SK-N-SH (cell line): ENCODE measurements around the gene GATA3. TPM values are rescaled to one million over a fixed set of nuclear protein-coding genes. Genes with fewer than 3 reads are reported as not detected.

Experiments
- CTCF ChIA-PET: fragments of 300-600, 350-600 bp; formaldehyde crosslinking; extraction: SDS; loops from one replicate; lab custom pipeline; 2021; lab: Yijun Ruan, JAX
- POLR2A ChIA-PET: fragments of 350-600 bp; sonication (Branson Sonifier 250); formaldehyde crosslinking; extraction: SDS; loops from one replicate; lab custom pipeline; 2020; ENCODE audit warnings: antibody characterized with exemption, inconsistent platforms; lab: Yijun Ruan, JAX
- DNase-seq: peaks from one replicate; pipeline ENCODE4 v3.0.0; 2012
- H2AFZ ChIP-seq: fragments of 200-600 bp; sonication (generic); 2 replicates; pipeline ENCODE4 v1.8.1; 2016; ENCODE audit warnings: antibody characterized with exemption, mild to moderate bottlenecking, low read depth
- H3F3A ChIP-seq: fragments of 200-600 bp; sonication (generic); replicated peaks from 2 replicates; pipeline ENCODE3; 2016; ENCODE audit warnings: antibody characterized with exemption, mild to moderate bottlenecking; ENCODE audit not compliant: insufficient read depth
- H3K27ac ChIP-seq, 2 experiments: fragments of 200-500 bp in 1 of 2; fragments of 200-600 bp in 1 of 2; sonication (Bioruptor generic) in 1 of 2; sonication (generic), shearing (Covaris generic) in 1 of 2; 2 replicates each; pipeline versions ENCODE4 v1.5.1 to v1.6.1; 2014 to 2016; ENCODE audit warnings: low read depth in 2 of 2, inconsistent platforms in 1 of 2, low read length in 1 of 2, mild to moderate bottlenecking in 1 of 2, mixed read lengths in 1 of 2
- H3K27me3 ChIP-seq: fragments of 200-600 bp; sonication (generic), shearing (Covaris generic); 2 replicates; pipeline ENCODE4 v1.6.1; 2016; ENCODE audit warnings: mixed run types; ENCODE audit not compliant: insufficient read depth
- H3K36me3 ChIP-seq, 2 experiments: fragments of 200-500 bp in 1 of 2; fragments of 200-600 bp in 1 of 2; sonication (Bioruptor generic) in 1 of 2; sonication (generic) in 1 of 2; replicated peaks in 1 of 2; 2 replicates each; pipeline versions ENCODE3 to v1.5.1; 2014 to 2016; ENCODE audit warnings: low read length in 1 of 2, mild to moderate bottlenecking in 1 of 2; ENCODE audit not compliant: insufficient read depth in 2 of 2, control insufficient read depth in 1 of 2
- H3K4me1 ChIP-seq, 2 experiments: fragments of 200-500 bp in 1 of 2; fragments of 200-600 bp in 1 of 2; sonication (Bioruptor generic) in 1 of 2; sonication (generic), shearing (Covaris generic) in 1 of 2; 2 replicates each; pipeline versions ENCODE4 v1.5.1 to v1.6.1; 2014 to 2016; ENCODE audit warnings: low read depth in 1 of 2, low read length in 1 of 2, mixed run types in 1 of 2; ENCODE audit not compliant: insufficient read depth in 2 of 2, control insufficient read depth in 1 of 2
- H3K4me2 ChIP-seq: fragments of 200-600 bp; sonication (generic), shearing (Covaris generic); 2 replicates; pipeline ENCODE4 v1.6.1; 2017; ENCODE audit warnings: mixed run types
- H3K4me3 ChIP-seq, 2 experiments: fragments of 200-500 bp in 1 of 2; fragments of 200-600 bp in 1 of 2; sonication (Bioruptor generic) in 1 of 2; sonication (generic), shearing (Covaris generic) in 1 of 2; 2 replicates each; pipeline versions ENCODE4 v1.5.1 to v1.8.1; 2014 to 2016; ENCODE audit warnings: low read depth in 2 of 2, inconsistent platforms in 1 of 2, low read length in 1 of 2, mild to moderate bottlenecking in 1 of 2, mixed read lengths in 1 of 2, moderate library complexity in 1 of 2
- H3K79me2 ChIP-seq: fragments of 200-600 bp; sonication (generic); 2 replicates; pipeline ENCODE4 v1.8.1; 2017; ENCODE audit warnings: mild to moderate bottlenecking; ENCODE audit not compliant: insufficient read depth
- H3K9ac ChIP-seq: fragments of 200-600 bp; sonication (generic); 2 replicates; pipeline ENCODE4 v1.6.1; 2017; ENCODE audit warnings: mixed run types
- H3K9me2 ChIP-seq: fragments of 200-600 bp; sonication (generic); 2 replicates; pipeline ENCODE4 v1.6.1; 2017; ENCODE audit warnings: mixed run types
- H3K9me3 ChIP-seq: fragments of 200-600 bp; sonication (generic); 2 replicates; pipeline ENCODE4 v1.6.1; 2017; ENCODE audit warnings: mixed run types, mild to moderate bottlenecking, moderate library complexity
- H4K20me1 ChIP-seq: fragments of 200-600 bp; sonication (generic); 2 replicates; pipeline ENCODE4 v1.6.1; 2017; ENCODE audit warnings: mild to moderate bottlenecking, mixed run types; ENCODE audit not compliant: insufficient read depth
- CHD2 ChIP-seq: fragments of 150-350 bp; IDR thresholded peaks from 2 replicates; pipeline ENCODE4 v1.6.1; 2018; ENCODE audit warnings: low read length; ENCODE audit not compliant: partially characterized antibody
- ELF1 ChIP-seq: IDR thresholded peaks from 2 replicates; pipeline ENCODE4 v1.4.0; 2012
- EP300 ChIP-seq, 2 experiments: IDR thresholded peaks; 2 replicates each; pipeline versions ENCODE4 v1.4.0 to v1.6.1; 2012; ENCODE audit warnings: borderline replicate concordance in 1 of 2, low read depth in 1 of 2, low read length in 1 of 2
- EZH2phosphoT487 ChIP-seq: fragments of 200-600 bp; sonication (generic); IDR thresholded peaks from 2 replicates; pipeline ENCODE4 v1.6.1; 2017; ENCODE audit warnings: low read depth, mixed run types, mild to moderate bottlenecking, antibody characterized with exemption, moderate library complexity, borderline replicate concordance
- FOSL2 ChIP-seq: IDR thresholded peaks from 2 replicates; pipeline ENCODE4 v1.4.0; 2012; ENCODE audit warnings: low read depth, mild to moderate bottlenecking, moderate library complexity, borderline replicate concordance
- FOXJ3 ChIP-seq: sonication (generic); formaldehyde crosslinking; IDR thresholded peaks from 2 replicates; pipeline ENCODE4 v1.5.1; 2020; ENCODE audit warnings: mild to moderate bottlenecking, missing genetic modification reagents
- GABPA ChIP-seq: IDR thresholded peaks from 2 replicates; pipeline ENCODE4 v1.4.0; 2012; ENCODE audit warnings: low read depth, mild to moderate bottlenecking
- GATA2 ChIP-seq: sonication (generic); formaldehyde crosslinking; IDR thresholded peaks from 2 replicates; pipeline ENCODE4 v1.5.0; 2020; ENCODE audit warnings: mild to moderate bottlenecking, missing genetic modification reagents
- JUND ChIP-seq: IDR thresholded peaks from 2 replicates; pipeline ENCODE4 v1.4.0; 2012
- MEF2A ChIP-seq: IDR thresholded peaks from 2 replicates; pipeline ENCODE4 v1.4.0; 2012; ENCODE audit warnings: low read depth, borderline replicate concordance
- POLR2AphosphoS5 ChIP-seq: IDR thresholded peaks from 2 replicates; pipeline ENCODE4 v1.6.1; 2012; ENCODE audit warnings: low read depth, low read length
- RAD21 ChIP-seq: IDR thresholded peaks from 2 replicates; pipeline ENCODE4 v1.6.1; 2012; ENCODE audit warnings: mild to moderate bottlenecking, low read length
- RCOR1 ChIP-seq: fragments of 150-350 bp; IDR thresholded peaks from 2 replicates; pipeline ENCODE4 v1.6.1; 2017; ENCODE audit warnings: antibody characterized with exemption, low read length
- RFX5 ChIP-seq: IDR thresholded peaks from 2 replicates; pipeline ENCODE4 v1.6.1; 2012; ENCODE audit warnings: mild to moderate bottlenecking, improper control_type of control experiment, low read length
- RXRA ChIP-seq: IDR thresholded peaks from 2 replicates; pipeline ENCODE4 v1.4.0; 2012; ENCODE audit warnings: low read depth, mild to moderate bottlenecking, borderline replicate concordance
- SMC3 ChIP-seq: IDR thresholded peaks from 2 replicates; pipeline ENCODE4 v1.6.1; 2012; ENCODE audit warnings: low read depth, low read length, improper control_type of control experiment
- TAF1 ChIP-seq: IDR thresholded peaks from 2 replicates; pipeline ENCODE4 v1.6.1; 2012; ENCODE audit warnings: low read depth, mild to moderate bottlenecking, low read length, moderate library complexity, borderline replicate concordance
- TEAD4 ChIP-seq: IDR thresholded peaks from 2 replicates; pipeline ENCODE4 v1.4.0; 2012; ENCODE audit warnings: mild to moderate bottlenecking, borderline replicate concordance; ENCODE audit not compliant: insufficient read depth
- YY1 ChIP-seq: IDR thresholded peaks from 2 replicates; pipeline ENCODE4 v1.4.0; 2012; ENCODE audit warnings: low read depth, mild to moderate bottlenecking
- WGBS: methylation state at CpG from one replicate; pipeline ENCODE4 v1.1.6; 2017; ENCODE audit warnings: low lambda C conversion rate; 5-methylcytosine and 5-hydroxymethylcytosine counted together
- polyA plus RNA-seq, 3 experiments: library from polyadenylated mRNA; depleted of rRNA; stranded (reverse); fragments of >200 nt; gene quantifications; 2 replicates each; pipeline ENCODE4 v1.2.3, GENCODE V29; 2012
- TF ChIP-seq, protein P1 (sequence below): IDR thresholded peaks from 2 replicates; pipeline ENCODE4; 2012
- TF ChIP-seq, protein P2 (sequence below): IDR thresholded peaks from 2 replicates; pipeline ENCODE4 v1.4.0; 2012; ENCODE audit warnings: low read depth, borderline replicate concordance
- TF ChIP-seq, protein P3 (sequence below): IDR thresholded peaks from 2 replicates; pipeline ENCODE4 v1.6.1; 2012; ENCODE audit warnings: mild to moderate bottlenecking, low read depth, low read length, moderate library complexity
- TF ChIP-seq, protein P4 (sequence below): IDR thresholded peaks from 2 replicates; pipeline ENCODE4 v1.4.0; 2012; ENCODE audit warnings: low read depth, borderline replicate concordance

The GATA3 gene
- polyA plus RNA-seq, 1 of the 3 experiments (the other 2 are of a cell fraction): 14.3 TPM

DNA sequence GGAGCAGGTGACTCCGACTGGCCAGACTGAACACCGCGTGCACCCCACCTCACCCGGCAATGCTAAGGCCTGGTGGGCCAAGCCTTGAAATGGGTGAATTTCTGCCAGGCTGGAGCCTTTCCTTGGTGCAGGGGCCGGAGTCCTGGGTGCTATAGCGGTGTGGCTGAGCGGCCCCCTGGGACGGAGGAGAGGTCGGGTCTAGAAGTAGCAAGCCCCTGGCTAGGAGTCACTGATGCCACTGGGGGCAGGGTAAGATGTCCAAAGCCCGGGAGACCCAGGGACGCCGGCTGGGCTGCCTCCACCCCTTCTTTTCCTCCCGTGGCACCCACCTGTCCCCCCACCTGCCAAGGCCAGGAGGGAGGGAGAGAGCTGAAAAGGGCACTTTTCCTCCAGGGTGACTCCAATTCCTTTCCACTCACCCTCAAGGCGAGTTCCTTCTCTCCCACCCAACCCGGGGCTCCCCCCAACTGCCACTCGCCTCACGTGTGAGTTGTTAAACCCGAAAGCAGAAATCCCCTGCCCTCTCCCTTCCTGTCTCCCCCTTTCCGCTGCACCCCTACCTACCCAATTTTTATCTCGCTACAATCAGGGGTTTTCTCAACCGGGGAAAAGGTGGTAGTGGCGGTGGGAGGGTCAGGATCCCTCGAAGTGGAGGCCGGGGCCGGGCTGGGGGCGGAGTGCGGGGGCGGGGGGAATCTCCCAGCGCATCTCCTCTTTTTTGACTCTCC, 6.0 kb upstream of the GATA3 start:
- Histone ChIP-seq H3F3A (no peaks in the 10 kb centered on the region), H2AFZ (no peak overlapping the region), H3K4me3 (peak overlapping the region; percentile 86 to 92), H3K27me3 (no peaks in the 10 kb centered on the region), H3K79me2 (peaks cover 77% of the 10 kb centered on the region), H3K4me2 (peak overlapping the region; percentile 98), H3K9me3 (no peaks in the 10 kb centered on the region), H3K9me2 (no peaks in the 10 kb centered on the region), H3K36me3 (no peaks in the 10 kb centered on the region), H4K20me1 (no peaks in the 10 kb centered on the region), H3K27ac (peak overlapping the region; percentile 96 to 98), H3K4me1 (peaks cover 8 to 23% of the 10 kb centered on the region in 2 experiments; a peak in 2 of 4 replicates), H3K9ac (peak overlapping the region; percentile 96)
- POLR2A ChIA-PET: interaction anchor here (0.7 to 3.9 kb wide), 11 partner anchors 11 to 1248 kb away, joined by 3 to 33 read pairs (median 4); no protein-coding TSS in a partner anchor
- WGBS: 13% methylated on average over 26 of the region's 29 CpGs
- CTCF ChIA-PET: interaction anchor here (1.0 to 4.5 kb wide), 9 partner anchors 23 to 1189 kb away, joined by 3 to 15 read pairs (median 4); no protein-coding TSS in a partner anchor
- TF ChIP-seq, protein P1, sequence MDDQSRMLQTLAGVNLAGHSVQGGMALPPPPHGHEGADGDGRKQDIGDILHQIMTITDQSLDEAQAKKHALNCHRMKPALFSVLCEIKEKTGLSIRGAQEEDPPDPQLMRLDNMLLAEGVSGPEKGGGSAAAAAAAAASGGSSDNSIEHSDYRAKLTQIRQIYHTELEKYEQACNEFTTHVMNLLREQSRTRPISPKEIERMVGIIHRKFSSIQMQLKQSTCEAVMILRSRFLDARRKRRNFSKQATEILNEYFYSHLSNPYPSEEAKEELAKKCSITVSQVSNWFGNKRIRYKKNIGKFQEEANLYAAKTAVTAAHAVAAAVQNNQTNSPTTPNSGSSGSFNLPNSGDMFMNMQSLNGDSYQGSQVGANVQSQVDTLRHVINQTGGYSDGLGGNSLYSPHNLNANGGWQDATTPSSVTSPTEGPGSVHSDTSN: 0 out of 2 replicates have a peak, but pooled peaks have one; percentile 2
- TF ChIP-seq RXRA (no peak), YY1 (no peak), CHD2 (no peak), EZH2phosphoT487 (no peak), GATA2 (CRISPR knock-in tag) (peak; percentile 49; the same call in 1 of the 2 replicates), POLR2AphosphoS5 (no peak), RCOR1 (no peak), JUND (no peak), RAD21 (no peak), FOSL2 (no peak), FOXJ3 (CRISPR knock-in tag) (0 out of 2 replicates have a peak, but pooled peaks have one; percentile 17), GABPA (no peak), TEAD4 (no peak), RFX5 (no peak), ELF1 (no peak), MEF2A (no peak), TAF1 (no peak), EP300 (IDR thresholded peaks at IDR 0.05; ENCODE audit: borderline replicate concordance in 1 of 2, low read depth in 1 of 2, low read length in 1 of 2) (no peak), SMC3 (no peak)
- TF ChIP-seq, protein P2, sequence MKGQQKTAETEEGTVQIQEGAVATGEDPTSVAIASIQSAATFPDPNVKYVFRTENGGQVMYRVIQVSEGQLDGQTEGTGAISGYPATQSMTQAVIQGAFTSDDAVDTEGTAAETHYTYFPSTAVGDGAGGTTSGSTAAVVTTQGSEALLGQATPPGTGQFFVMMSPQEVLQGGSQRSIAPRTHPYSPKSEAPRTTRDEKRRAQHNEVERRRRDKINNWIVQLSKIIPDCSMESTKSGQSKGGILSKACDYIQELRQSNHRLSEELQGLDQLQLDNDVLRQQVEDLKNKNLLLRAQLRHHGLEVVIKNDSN: no peak
- TF ChIP-seq, protein P3, sequence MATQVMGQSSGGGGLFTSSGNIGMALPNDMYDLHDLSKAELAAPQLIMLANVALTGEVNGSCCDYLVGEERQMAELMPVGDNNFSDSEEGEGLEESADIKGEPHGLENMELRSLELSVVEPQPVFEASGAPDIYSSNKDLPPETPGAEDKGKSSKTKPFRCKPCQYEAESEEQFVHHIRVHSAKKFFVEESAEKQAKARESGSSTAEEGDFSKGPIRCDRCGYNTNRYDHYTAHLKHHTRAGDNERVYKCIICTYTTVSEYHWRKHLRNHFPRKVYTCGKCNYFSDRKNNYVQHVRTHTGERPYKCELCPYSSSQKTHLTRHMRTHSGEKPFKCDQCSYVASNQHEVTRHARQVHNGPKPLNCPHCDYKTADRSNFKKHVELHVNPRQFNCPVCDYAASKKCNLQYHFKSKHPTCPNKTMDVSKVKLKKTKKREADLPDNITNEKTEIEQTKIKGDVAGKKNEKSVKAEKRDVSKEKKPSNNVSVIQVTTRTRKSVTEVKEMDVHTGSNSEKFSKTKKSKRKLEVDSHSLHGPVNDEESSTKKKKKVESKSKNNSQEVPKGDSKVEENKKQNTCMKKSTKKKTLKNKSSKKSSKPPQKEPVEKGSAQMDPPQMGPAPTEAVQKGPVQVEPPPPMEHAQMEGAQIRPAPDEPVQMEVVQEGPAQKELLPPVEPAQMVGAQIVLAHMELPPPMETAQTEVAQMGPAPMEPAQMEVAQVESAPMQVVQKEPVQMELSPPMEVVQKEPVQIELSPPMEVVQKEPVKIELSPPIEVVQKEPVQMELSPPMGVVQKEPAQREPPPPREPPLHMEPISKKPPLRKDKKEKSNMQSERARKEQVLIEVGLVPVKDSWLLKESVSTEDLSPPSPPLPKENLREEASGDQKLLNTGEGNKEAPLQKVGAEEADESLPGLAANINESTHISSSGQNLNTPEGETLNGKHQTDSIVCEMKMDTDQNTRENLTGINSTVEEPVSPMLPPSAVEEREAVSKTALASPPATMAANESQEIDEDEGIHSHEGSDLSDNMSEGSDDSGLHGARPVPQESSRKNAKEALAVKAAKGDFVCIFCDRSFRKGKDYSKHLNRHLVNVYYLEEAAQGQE: no peak
- TF ChIP-seq, protein P4, sequence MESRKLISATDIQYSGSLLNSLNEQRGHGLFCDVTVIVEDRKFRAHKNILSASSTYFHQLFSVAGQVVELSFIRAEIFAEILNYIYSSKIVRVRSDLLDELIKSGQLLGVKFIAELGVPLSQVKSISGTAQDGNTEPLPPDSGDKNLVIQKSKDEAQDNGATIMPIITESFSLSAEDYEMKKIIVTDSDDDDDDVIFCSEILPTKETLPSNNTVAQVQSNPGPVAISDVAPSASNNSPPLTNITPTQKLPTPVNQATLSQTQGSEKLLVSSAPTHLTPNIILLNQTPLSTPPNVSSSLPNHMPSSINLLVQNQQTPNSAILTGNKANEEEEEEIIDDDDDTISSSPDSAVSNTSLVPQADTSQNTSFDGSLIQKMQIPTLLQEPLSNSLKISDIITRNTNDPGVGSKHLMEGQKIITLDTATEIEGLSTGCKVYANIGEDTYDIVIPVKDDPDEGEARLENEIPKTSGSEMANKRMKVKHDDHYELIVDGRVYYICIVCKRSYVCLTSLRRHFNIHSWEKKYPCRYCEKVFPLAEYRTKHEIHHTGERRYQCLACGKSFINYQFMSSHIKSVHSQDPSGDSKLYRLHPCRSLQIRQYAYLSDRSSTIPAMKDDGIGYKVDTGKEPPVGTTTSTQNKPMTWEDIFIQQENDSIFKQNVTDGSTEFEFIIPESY: no peak
- peak; percentile 64 for DNase-seq
